HUES48 (cell line): ENCODE results near the gene CLASP1.
"Not testable (repeated sequence)": the region's sequence is repeated elsewhere in the genome, so short reads cannot be mapped to it uniquely, and the experiment has no call there.

Source experiments
- H3K27ac ChIP-seq: one replicate; pipeline ENCODE4 v1.7.0; 2013; ENCODE audit warnings: low read depth, low read length, inconsistent platforms
- H3K27me3 ChIP-seq: 2 replicates; pipeline ENCODE4 v1.6.1; 2013; ENCODE audit warnings: mild to moderate bottlenecking, low read length; ENCODE audit not compliant: control insufficient read depth, insufficient read depth
- H3K36me3 ChIP-seq: 2 replicates; pipeline ENCODE4 v1.6.1; 2013; ENCODE audit warnings: low read length; ENCODE audit not compliant: control insufficient read depth, insufficient read depth
- H3K4me1 ChIP-seq: 2 replicates; pipeline ENCODE4 v1.6.1; 2013; ENCODE audit warnings: mild to moderate bottlenecking, low read length; ENCODE audit not compliant: control insufficient read depth, insufficient read depth
- H3K4me3 ChIP-seq: 2 replicates; pipeline ENCODE4 v1.5.1; 2013; ENCODE audit warnings: mild to moderate bottlenecking, low read depth, low read length
- H3K9ac ChIP-seq: 2 replicates; pipeline ENCODE4 v1.6.1; 2013; ENCODE audit warnings: mild to moderate bottlenecking, low read depth, low read length, moderate library complexity
- H3K9me3 ChIP-seq: 2 replicates; pipeline ENCODE4 v1.6.1; 2013; ENCODE audit warnings: low read length; ENCODE audit not compliant: control insufficient read depth, insufficient read depth

Gene CLASP1

GRCh38 chr2:121562269-121563176 lies 86.7 kb downstream of the CLASP1 start:
- Histone ChIP-seq H3K4me3 (no peak overlapping the region), H3K9ac (no peak overlapping the region), H3K36me3 (no peaks in the 10 kb centered on the region), H3K27ac (no peak overlapping the region), H3K9me3 (peaks cover 7% of the 10 kb centered on the region), H3K4me1 (peaks cover 6% of the 10 kb centered on the region; the same call in 1 of the 2 replicates), H3K27me3 (no peaks in the 10 kb centered on the region)

GRCh38 chr2:121561617-121562268 lies 87.5 kb downstream of the CLASP1 start:
- Histone ChIP-seq H3K36me3 (no peaks in the 10 kb centered on the region), H3K27ac (no peak overlapping the region), H3K4me3 (no peak overlapping the region), H3K9me3 (peaks cover 7% of the 10 kb centered on the region), H3K9ac (no peak overlapping the region), H3K4me1 (peaks cover 6% of the 10 kb centered on the region), H3K27me3 (no peaks in the 10 kb centered on the region)

GRCh38 chr2:121558329-121558728 lies 90.9 kb downstream of the CLASP1 start:
- H3K9me3 ChIP-seq: no peaks in the 10 kb centered on the region
- peaks cover 5% of the 10 kb centered on the region for H3K4me1 ChIP-seq
- no peak overlapping the region for H3K27ac ChIP-seq
- no peaks in the 10 kb centered on the region for H3K36me3 ChIP-seq
- no peak overlapping the region for H3K9ac ChIP-seq
- no peak overlapping the region for H3K4me3 ChIP-seq
- no peaks in the 10 kb centered on the region for H3K27me3 ChIP-seq

GRCh38 chr2:121555008-121555407 lies 94.3 kb downstream of the CLASP1 start:
- H3K4me1 ChIP-seq: peaks cover 12% of the 10 kb centered on the region
- H3K27ac ChIP-seq: no peak overlapping the region
- no peaks in the 10 kb centered on the region for H3K9me3 ChIP-seq
- H3K9ac ChIP-seq: no peak overlapping the region
- no peaks in the 10 kb centered on the region for H3K36me3 ChIP-seq
- H3K27me3 ChIP-seq: no peaks in the 10 kb centered on the region
- no peak overlapping the region for H3K4me3 ChIP-seq

GRCh38 chr2:121552477-121553180 lies 96.6 kb downstream of the CLASP1 start:
- H3K4me3 ChIP-seq, H3K27ac ChIP-seq, H3K36me3 ChIP-seq, H3K9ac ChIP-seq, H3K9me3 ChIP-seq, H3K27me3 ChIP-seq: not testable (repeated sequence)
- peaks cover 12% of the 10 kb centered on the region for H3K4me1 ChIP-seq

- Histone ChIP-seq H3K9me3 (no peaks in the 10 kb centered on the region), H3K36me3 (no peaks in the 10 kb centered on the region), H3K4me3 (no peak overlapping the region), H3K27me3 (no peaks in the 10 kb centered on the region), H3K9ac (no peak overlapping the region), H3K27ac (no peak overlapping the region), H3K4me1 (peaks cover 7% of the 10 kb centered on the region)
Measured at GRCh38 chr2:121550669-121551068, 98.6 kb downstream of the CLASP1 start.

GRCh38 chr2:121547646-121548045 lies 101.6 kb downstream of the CLASP1 start:
- H3K9ac ChIP-seq: no peak overlapping the region
- no peaks in the 10 kb centered on the region for H3K36me3 ChIP-seq

GRCh38 chr2:121545913-121546312 lies 103.3 kb downstream of the CLASP1 start:
- H3K4me1 ChIP-seq: peaks cover 3% of the 10 kb centered on the region
- H3K27me3 ChIP-seq: no peaks in the 10 kb centered on the region
- H3K4me3 ChIP-seq: no peak overlapping the region
- no peak overlapping the region for H3K9ac ChIP-seq
- H3K9me3 ChIP-seq: no peaks in the 10 kb centered on the region
- H3K36me3 ChIP-seq: no peaks in the 10 kb centered on the region
- no peak overlapping the region for H3K27ac ChIP-seq

More at GRCh38 chr2:121547646-121548045, 101.6 kb downstream of the CLASP1 start:
- Histone ChIP-seq H3K9me3 (no peaks in the 10 kb centered on the region), H3K27ac (no peak overlapping the region), H3K4me1 (peaks cover 10% of the 10 kb centered on the region), H3K27me3 (no peaks in the 10 kb centered on the region), H3K4me3 (no peak overlapping the region)

GRCh38 chr2:121545257-121545656 lies 104.0 kb downstream of the CLASP1 start:
- no peaks in the 10 kb centered on the region for H3K36me3 ChIP-seq
- H3K27me3 ChIP-seq: no peaks in the 10 kb centered on the region
- H3K9ac ChIP-seq: no peak overlapping the region
- H3K4me1 ChIP-seq: peaks cover 3% of the 10 kb centered on the region
- no peak overlapping the region for H3K27ac ChIP-seq
- no peak overlapping the region for H3K4me3 ChIP-seq
- H3K9me3 ChIP-seq: no peaks in the 10 kb centered on the region

- Histone ChIP-seq H3K4me3 (no peak overlapping the region), H3K27me3 (no peaks in the 10 kb centered on the region), H3K36me3 (no peaks in the 10 kb centered on the region), H3K9ac (no peak overlapping the region), H3K27ac (no peak overlapping the region), H3K9me3 (no peaks in the 10 kb centered on the region), H3K4me1 (peaks cover 3% of the 10 kb centered on the region)
Measured at GRCh38 chr2:121541495-121541894, 107.8 kb downstream of the CLASP1 start.
